Colonic mucosa (tissue), 4 donors: Measurements from ENCODE around the gene SLC25A5. TPM values are rescaled to one million over a fixed set of nuclear protein-coding genes. Genes with fewer than 3 reads are reported as not detected.
"Not testable (repeated sequence)": the region's sequence is repeated elsewhere in the genome, so short reads cannot be mapped to it uniquely, and the experiment has no call there.

Experiments
- DNase-seq: peaks from one replicate; pipeline ENCODE4 v3.0.0-alpha.2; 2020
- H3K27ac ChIP-seq: fragments of 200-600 bp; one replicate; pipeline ENCODE4 v1.8.0; 2021
- H3K27me3 ChIP-seq: fragments of 200-600 bp; one replicate; pipeline ENCODE4 v1.8.0; 2021
- H3K36me3 ChIP-seq: fragments of 200-600 bp; one replicate; pipeline ENCODE4 v1.8.0; 2021
- H3K4me1 ChIP-seq: fragments of 200-600 bp; one replicate; pipeline ENCODE4 v1.8.0; 2021; ENCODE audit warnings: mild to moderate bottlenecking
- H3K4me3 ChIP-seq: fragments of 200-600 bp; one replicate; pipeline ENCODE4 v1.8.0; 2021
- H3K9ac ChIP-seq, 2 donors: one replicate each; pipeline ENCODE4 v1.7.0; 2013; ENCODE audit warnings: control low read depth in 2 of 2, low read depth in 2 of 2, low read length in 2 of 2
- H3K9me3 ChIP-seq: fragments of 200-600 bp; one replicate; pipeline ENCODE4 v1.8.0; 2021
- intact Hi-C: fragments of 100-400 bp; cut with DNase I; formaldehyde crosslinking; loops from one replicate; pipeline ENCODE4 v1.14.1; 2022
- total RNA-seq, 2 donors: library from RNA; stranded (reverse); fragmentation: NEBNext Ultra II Directional in 1 of 2; extraction: Animal tissue kit (Norgen Biotek cat#: 25700) in 1 of 2; gene quantifications; one replicate each; pipeline ENCODE4 v1.2.1, GENCODE V29; 2021
- TF ChIP-seq, protein P1 (sequence below): fragments of 200-600 bp; IDR thresholded peaks from one replicate; pipeline ENCODE4 v1.8.0; 2022; ENCODE audit warnings: antibody characterized with exemption, mild to moderate bottlenecking
- donor health status: healthy.
- donor health status: DM: no; HTN: no; CAD: no.
- donor health status: DM: no; HTN: no; CAD: no.

SLC25A5 gene
- total RNA-seq, 2 donors from 2014 or later = 1,091 to 1,162 TPM

DNA sequence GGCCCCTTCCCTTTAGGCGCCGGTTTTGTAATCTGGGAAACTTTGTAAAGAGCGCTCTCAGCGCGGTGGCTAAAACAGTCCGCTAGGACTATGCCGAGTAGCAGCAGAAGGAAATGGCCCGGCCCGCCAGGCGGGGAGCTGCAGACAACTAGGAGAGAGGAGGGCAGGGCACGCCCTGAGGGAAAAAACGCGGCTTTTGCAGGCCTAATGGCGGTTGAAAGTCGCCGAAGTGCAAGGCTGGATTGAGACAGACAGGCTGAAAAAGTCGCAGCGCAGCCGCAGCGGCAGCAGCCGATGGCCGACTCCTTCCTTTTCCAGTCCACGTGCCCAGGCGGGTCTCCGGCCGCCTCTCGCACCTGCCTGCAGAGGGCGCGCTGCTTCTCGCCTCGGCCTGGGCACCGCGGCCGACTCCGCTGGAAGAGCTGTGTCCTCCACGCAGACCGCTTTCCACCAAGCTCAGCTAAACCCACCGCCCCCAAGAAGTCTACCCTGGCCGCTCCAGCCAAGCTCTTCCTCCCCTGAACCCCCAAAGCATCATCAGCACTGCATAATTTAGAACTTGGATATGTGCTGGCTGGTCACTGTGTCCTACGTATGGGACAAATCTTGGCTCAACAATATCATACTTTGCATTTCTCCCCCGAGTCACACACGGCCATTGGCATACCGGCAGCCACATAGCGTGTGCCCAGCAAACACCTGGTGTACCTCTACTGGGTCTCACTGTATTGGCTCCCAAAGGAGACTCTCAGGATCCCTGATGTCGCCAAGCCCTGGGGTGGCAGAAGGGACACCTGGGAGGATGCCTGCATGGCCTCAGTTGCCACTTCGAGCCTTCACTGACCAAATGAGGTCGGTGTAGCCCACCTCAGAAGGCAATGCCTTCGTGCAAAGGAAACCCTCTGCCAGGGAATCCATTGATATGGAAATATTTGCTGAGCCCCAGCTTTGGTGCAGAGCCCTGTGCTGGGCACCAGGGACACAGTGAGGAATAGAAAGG is 14.5 kb downstream of the SLC25A5 start:
- Histone ChIP-seq H3K9ac (peak overlapping the region in 1 of 2 donors; percentile 56), H3K4me1 (no peaks in the 10 kb centered on the region), H3K27ac (peak overlapping the region; percentile 75), H3K4me3 (peak overlapping the region; percentile 32), H3K27me3 (no peaks in the 10 kb centered on the region), H3K36me3 (no peaks in the 10 kb centered on the region), H3K9me3 (no peaks in the 10 kb centered on the region)
- intact Hi-C loops = no loop called here
- TF ChIP-seq, protein P1, sequence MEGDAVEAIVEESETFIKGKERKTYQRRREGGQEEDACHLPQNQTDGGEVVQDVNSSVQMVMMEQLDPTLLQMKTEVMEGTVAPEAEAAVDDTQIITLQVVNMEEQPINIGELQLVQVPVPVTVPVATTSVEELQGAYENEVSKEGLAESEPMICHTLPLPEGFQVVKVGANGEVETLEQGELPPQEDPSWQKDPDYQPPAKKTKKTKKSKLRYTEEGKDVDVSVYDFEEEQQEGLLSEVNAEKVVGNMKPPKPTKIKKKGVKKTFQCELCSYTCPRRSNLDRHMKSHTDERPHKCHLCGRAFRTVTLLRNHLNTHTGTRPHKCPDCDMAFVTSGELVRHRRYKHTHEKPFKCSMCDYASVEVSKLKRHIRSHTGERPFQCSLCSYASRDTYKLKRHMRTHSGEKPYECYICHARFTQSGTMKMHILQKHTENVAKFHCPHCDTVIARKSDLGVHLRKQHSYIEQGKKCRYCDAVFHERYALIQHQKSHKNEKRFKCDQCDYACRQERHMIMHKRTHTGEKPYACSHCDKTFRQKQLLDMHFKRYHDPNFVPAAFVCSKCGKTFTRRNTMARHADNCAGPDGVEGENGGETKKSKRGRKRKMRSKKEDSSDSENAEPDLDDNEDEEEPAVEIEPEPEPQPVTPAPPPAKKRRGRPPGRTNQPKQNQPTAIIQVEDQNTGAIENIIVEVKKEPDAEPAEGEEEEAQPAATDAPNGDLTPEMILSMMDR = peak; percentile 75
- DNase-seq = peak; percentile 72

DNA sequence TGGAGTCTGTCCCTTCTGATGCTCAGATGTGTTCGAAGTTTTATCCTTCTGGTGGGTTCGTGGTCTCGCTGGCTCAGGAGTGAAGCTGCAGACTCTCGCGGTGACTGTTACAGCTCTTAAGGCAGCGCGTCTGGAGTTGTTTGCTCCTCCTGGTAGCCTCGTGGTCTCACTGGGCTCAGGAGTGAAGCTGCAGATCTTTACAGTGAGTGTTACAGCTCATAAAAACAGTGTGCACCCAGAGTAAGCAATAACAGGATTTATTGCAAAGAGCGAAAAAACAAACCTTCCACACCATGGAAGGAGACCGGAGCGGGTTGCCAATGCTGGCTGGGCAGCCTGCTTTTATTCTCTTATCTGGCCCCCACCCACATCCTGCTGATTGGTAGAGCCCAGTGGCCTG is 18.5 kb downstream of the SLC25A5 start:
- Histone ChIP-seq H3K4me1 (no peaks in the 10 kb centered on the region), H3K9ac (no peak overlapping the region), H3K27ac (no peak overlapping the region), H3K27me3 (no peaks in the 10 kb centered on the region), H3K4me3 (no peak overlapping the region), H3K36me3 (no peaks in the 10 kb centered on the region), H3K9me3 (no peaks in the 10 kb centered on the region)
- intact Hi-C loops = no loop called here
- TF ChIP-seq, protein P1 = no peak
- no peak for DNase-seq

DNA sequence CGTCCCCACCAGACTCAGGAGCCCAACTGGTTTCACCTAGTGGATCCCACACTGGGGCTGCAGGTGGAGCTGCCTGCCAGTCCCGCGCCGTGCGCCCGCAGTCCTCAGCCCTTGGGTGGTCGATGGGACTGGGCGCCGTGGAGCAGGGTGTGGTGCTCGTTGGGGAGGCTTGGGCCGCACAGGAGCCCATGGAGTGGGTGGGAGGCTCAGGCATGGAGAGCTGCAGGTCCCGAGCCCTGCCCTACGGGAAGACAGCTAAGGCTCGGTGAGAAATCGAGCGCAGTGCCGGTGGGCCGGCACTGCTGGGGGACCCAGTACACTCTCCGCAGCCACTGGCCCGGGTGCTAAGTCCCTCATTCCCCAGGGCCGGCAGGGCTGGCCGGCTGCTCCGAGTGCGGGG is 19.5 kb downstream of the SLC25A5 start:
- H3K27ac ChIP-seq, intact Hi-C loops: not testable (repeated sequence)

DNA sequence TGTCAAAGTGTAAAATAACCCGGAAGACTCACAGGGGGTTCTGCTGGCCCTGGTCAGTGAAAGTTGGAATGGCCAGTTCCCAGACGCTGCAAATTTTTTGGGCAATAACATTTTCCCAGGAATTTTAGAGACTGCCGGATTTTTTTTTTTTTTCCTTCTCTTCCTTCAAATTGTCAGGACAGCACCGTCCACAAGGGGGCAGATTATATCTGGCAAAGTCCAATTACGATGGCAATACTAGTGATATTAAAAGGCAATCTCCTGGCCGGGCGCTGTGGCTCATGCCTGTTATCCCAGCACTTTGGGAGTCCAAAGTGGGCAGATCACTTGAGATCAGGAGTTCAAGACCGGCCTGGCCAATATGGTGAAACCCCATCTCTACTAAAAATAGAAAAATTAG is 20.5 kb downstream of the SLC25A5 start:
- no peak overlapping the region for H3K4me3 ChIP-seq
- H3K27ac ChIP-seq = no peak overlapping the region
- no peaks in the 10 kb centered on the region for H3K4me1 ChIP-seq
- H3K9ac ChIP-seq = no peak overlapping the region
- no peaks in the 10 kb centered on the region for H3K27me3 ChIP-seq
- DNase-seq = peak; percentile 78
- no peaks in the 10 kb centered on the region for H3K9me3 ChIP-seq
- intact Hi-C loops = no loop called here
- no peaks in the 10 kb centered on the region for H3K36me3 ChIP-seq
- TF ChIP-seq, protein P1 = peak; percentile 49

More for the DNA sequence above, 19.5 kb downstream of the SLC25A5 start:
- not testable (repeated sequence) for H3K4me1 ChIP-seq, H3K9ac ChIP-seq, H3K27me3 ChIP-seq, H3K36me3 ChIP-seq, DNase-seq, H3K9me3 ChIP-seq, H3K4me3 ChIP-seq

DNA sequence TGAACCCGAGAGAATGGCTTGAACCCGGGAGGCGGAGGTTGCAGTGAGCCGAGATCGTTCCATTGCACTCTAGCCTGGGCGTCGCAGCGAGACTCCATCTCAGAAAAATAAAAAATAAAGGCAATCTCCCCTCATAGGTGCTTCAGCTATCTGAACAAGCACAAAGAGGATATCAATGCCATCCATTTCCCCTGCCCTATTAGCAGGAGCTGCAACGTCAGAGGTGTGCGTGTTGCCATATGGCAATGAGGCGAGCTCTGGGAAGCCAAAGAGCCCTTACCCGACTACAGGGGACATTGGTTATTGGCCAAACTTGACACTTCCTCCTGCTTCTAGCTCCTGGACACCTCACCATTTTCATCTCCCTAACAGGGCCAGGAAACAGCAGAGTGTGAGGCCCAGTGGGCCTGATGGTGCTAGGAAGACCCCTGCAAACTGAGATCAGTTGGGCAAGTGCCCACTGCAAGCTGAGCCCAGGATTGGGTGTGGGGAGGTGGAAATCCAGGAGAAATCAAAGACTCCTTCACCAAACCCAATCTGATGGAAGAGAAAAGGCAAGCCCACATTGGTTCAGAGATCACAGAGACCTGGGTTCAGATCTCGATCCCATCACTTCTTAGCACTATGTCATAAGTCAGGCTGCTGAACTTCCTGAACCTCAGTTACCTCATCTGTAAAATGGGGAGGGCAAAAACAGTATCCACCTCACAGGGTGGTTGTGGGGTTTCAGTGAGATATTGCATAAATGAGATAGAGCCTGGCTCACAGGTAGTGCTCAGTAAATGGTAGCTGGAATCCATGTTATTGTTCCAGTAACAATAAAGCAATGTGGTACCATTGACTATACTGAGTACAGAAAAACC is 21.2 kb downstream of the SLC25A5 start:
- DNase-seq = no peak
- H3K4me3 ChIP-seq = no peak overlapping the region
- no peak overlapping the region for H3K27ac ChIP-seq
- no peaks in the 10 kb centered on the region for H3K36me3 ChIP-seq
- TF ChIP-seq, protein P1 = no peak
- intact Hi-C loops = no loop called here
- H3K27me3 ChIP-seq = no peaks in the 10 kb centered on the region
- H3K4me1 ChIP-seq = no peaks in the 10 kb centered on the region
- H3K9me3 ChIP-seq = no peaks in the 10 kb centered on the region
- H3K9ac ChIP-seq = peak overlapping the region in 1 of 2 donors; percentile 19
